Measurements from ENCODE around the gene RPN2. TPM values are rescaled to one million over a fixed set of nuclear protein-coding genes. Genes with fewer than 3 reads are reported as not detected.

RPN2 gene
- total and polyA plus RNA-seq, 4 donors: 153 to 241 (median 177) TPM

DNA sequence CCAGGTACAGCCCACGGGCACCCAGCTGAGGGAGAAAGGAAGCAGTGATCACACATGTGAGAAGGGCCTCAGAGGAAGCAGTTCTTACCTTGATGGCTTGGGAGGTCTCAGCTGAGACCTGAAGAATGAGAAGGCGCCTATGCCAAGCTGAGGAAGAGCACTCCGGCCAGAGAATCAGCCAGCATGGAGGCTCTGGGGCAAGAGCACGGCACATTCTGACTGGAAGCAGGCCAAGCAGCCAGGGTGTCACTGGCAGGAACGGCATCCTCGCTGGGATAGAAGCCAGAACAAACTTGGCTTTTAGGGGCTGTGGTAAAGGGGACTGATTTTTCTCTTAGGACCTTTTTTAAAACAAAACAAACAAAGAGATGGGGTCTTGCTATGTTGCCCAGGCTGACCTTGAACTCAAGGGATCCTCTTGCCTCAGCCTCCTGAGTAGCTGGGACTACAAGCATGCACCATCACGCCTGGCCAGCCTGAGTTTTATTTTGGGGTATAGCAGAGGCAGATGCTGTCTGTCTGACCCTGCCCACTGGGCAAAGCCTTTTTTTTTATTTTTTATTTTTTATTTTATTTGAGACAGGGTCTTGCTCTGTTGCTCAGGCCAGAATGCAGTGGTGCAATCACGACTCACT lies 64.9 kb downstream of the RPN2 start:
- Histone ChIP-seq H3K9ac (ENCODE audit: low read depth in 1 of 2, low read length in 2 of 2) (no peak overlapping the region), H3K27ac (ENCODE audit: low read depth in 1 of 2, low read length in 2 of 2) (peak overlapping the region; percentile 22 to 37), H3K27me3 (ENCODE audit: control insufficient read depth in 4 of 4, insufficient read depth in 4 of 4, low read length in 3 of 4) (no peaks in the 10 kb centered on the region), H3K4me1 (ENCODE audit: control insufficient read depth in 4 of 4, insufficient read depth in 4 of 4, low read length in 3 of 4) (peaks cover 0 to 12% (median 8%) of the 10 kb centered on the region in 4 donors), H3K4me3 (ENCODE audit: low read depth in 1 of 3, low read length in 3 of 3) (no peak overlapping the region), H3K9me3 (ENCODE audit: control insufficient read depth in 4 of 4, low read length in 3 of 4) (no peaks in the 10 kb centered on the region), H3K36me3 (ENCODE audit: control insufficient read depth in 4 of 4, insufficient read depth in 3 of 4, low read depth in 1 of 4, low read length in 3 of 4) (peaks cover 5 to 32% (median 28%) of the 10 kb centered on the region in 4 donors)
- 62% methylated on average over 8 of the region's 8 CpGs for whole genome bisulfite sequencing
- no peak for DNase-seq (ENCODE audit: low spot score)
- TF ChIP-seq GABPA (IDR thresholded peaks at IDR 0.05 in 1 of 2, conservative IDR thresholded peaks at IDR 0.05 in 1 of 2): no peak
- TF ChIP-seq RXRA (IDR thresholded peaks at IDR 0.05): no peak
- TF ChIP-seq EGR1 (IDR thresholded peaks at IDR 0.05; ENCODE audit: low read depth in 2 of 2): no peak
- TF ChIP-seq, protein P1, sequence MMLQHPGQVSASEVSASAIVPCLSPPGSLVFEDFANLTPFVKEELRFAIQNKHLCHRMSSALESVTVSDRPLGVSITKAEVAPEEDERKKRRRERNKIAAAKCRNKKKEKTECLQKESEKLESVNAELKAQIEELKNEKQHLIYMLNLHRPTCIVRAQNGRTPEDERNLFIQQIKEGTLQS (IDR thresholded peaks at IDR 0.05): no peak
- no peak for TF ChIP-seq MAX (IDR thresholded peaks at IDR 0.05)
- TF ChIP-seq FOXA1 (IDR thresholded peaks at IDR 0.05): no peak
- TF ChIP-seq, protein P2, sequence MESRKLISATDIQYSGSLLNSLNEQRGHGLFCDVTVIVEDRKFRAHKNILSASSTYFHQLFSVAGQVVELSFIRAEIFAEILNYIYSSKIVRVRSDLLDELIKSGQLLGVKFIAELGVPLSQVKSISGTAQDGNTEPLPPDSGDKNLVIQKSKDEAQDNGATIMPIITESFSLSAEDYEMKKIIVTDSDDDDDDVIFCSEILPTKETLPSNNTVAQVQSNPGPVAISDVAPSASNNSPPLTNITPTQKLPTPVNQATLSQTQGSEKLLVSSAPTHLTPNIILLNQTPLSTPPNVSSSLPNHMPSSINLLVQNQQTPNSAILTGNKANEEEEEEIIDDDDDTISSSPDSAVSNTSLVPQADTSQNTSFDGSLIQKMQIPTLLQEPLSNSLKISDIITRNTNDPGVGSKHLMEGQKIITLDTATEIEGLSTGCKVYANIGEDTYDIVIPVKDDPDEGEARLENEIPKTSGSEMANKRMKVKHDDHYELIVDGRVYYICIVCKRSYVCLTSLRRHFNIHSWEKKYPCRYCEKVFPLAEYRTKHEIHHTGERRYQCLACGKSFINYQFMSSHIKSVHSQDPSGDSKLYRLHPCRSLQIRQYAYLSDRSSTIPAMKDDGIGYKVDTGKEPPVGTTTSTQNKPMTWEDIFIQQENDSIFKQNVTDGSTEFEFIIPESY (IDR thresholded peaks at IDR 0.05): no peak
- peak; percentile 24 for TF ChIP-seq SP1 (IDR thresholded peaks at IDR 0.05)

DNA sequence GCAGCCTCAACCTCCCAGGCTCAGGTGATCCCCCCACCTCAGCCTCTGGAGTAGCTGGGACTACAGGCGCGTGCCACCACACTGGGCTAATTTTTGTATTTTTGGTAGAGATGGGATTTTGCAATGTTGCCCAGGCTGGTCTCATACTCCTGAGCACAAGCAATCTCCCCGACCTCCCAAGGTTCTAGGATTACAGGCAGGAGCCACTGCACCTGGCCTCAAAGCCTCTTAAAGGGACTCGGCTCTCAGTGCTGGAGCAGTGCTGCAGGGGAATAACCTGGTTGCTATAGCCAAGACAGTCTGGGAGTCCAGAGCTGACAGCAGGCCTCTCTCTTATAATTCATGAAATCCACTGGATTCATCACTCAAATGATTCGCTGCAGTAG lies 65.4 kb downstream of the RPN2 start:
- H3K9me3 ChIP-seq (ENCODE audit: control insufficient read depth in 4 of 4, low read length in 3 of 4): no peaks in the 10 kb centered on the region
- 95% methylated on average over 5 of the region's 5 CpGs for WGBS
- H3K36me3 ChIP-seq (ENCODE audit: control insufficient read depth in 4 of 4, insufficient read depth in 3 of 4, low read depth in 1 of 4, low read length in 3 of 4): peaks cover 5 to 27% (median 22%) of the 10 kb centered on the region in 4 donors
- H3K9ac ChIP-seq (ENCODE audit: low read depth in 1 of 2, low read length in 2 of 2): no peak overlapping the region
- no peak overlapping the region for H3K4me3 ChIP-seq (ENCODE audit: low read depth in 1 of 3, low read length in 3 of 3)
- TF ChIP-seq GABPA (IDR thresholded peaks at IDR 0.05 in 1 of 2, conservative IDR thresholded peaks at IDR 0.05 in 1 of 2) (no peak), RAD21 (IDR thresholded peaks at IDR 0.05) (no peak), MAX (IDR thresholded peaks at IDR 0.05) (no peak), RXRA (IDR thresholded peaks at IDR 0.05) (no peak), SP1 (IDR thresholded peaks at IDR 0.05) (no peak), YY1 (IDR thresholded peaks at IDR 0.05) (no peak), FOXA1 (IDR thresholded peaks at IDR 0.05) (no peak), NR2F2 (IDR thresholded peaks at IDR 0.05) (no peak), EGR1 (IDR thresholded peaks at IDR 0.05; ENCODE audit: low read depth in 2 of 2) (no peak)
- TF ChIP-seq, protein P3, sequence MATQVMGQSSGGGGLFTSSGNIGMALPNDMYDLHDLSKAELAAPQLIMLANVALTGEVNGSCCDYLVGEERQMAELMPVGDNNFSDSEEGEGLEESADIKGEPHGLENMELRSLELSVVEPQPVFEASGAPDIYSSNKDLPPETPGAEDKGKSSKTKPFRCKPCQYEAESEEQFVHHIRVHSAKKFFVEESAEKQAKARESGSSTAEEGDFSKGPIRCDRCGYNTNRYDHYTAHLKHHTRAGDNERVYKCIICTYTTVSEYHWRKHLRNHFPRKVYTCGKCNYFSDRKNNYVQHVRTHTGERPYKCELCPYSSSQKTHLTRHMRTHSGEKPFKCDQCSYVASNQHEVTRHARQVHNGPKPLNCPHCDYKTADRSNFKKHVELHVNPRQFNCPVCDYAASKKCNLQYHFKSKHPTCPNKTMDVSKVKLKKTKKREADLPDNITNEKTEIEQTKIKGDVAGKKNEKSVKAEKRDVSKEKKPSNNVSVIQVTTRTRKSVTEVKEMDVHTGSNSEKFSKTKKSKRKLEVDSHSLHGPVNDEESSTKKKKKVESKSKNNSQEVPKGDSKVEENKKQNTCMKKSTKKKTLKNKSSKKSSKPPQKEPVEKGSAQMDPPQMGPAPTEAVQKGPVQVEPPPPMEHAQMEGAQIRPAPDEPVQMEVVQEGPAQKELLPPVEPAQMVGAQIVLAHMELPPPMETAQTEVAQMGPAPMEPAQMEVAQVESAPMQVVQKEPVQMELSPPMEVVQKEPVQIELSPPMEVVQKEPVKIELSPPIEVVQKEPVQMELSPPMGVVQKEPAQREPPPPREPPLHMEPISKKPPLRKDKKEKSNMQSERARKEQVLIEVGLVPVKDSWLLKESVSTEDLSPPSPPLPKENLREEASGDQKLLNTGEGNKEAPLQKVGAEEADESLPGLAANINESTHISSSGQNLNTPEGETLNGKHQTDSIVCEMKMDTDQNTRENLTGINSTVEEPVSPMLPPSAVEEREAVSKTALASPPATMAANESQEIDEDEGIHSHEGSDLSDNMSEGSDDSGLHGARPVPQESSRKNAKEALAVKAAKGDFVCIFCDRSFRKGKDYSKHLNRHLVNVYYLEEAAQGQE (IDR thresholded peaks at IDR 0.05): no peak
- H3K27me3 ChIP-seq (ENCODE audit: control insufficient read depth in 4 of 4, insufficient read depth in 4 of 4, low read length in 3 of 4): no peaks in the 10 kb centered on the region
- H3K4me1 ChIP-seq (ENCODE audit: control insufficient read depth in 4 of 4, insufficient read depth in 4 of 4, low read length in 3 of 4): peaks cover 0 to 12% (median 8%) of the 10 kb centered on the region in 4 donors
- DNase-seq (ENCODE audit: low spot score): no peak
- no peak overlapping the region for H3K27ac ChIP-seq (ENCODE audit: low read depth in 1 of 2, low read length in 2 of 2)

Data from liver (tissue), 9 donors.